HG03571 (cell line): ENCODE measurements around the gene DIP2B.
"Not testable (repeated sequence)": the region's sequence is repeated elsewhere in the genome, so short reads cannot be mapped to it uniquely, and the experiment has no call there.

Experiments
- ATAC-seq: cut with Tn5 transposase; IDR thresholded peaks from one replicate; pipeline ENCODE4 v1.9.1; 2021; ENCODE audit not compliant: unreplicated experiment

The DIP2B gene

DNA sequence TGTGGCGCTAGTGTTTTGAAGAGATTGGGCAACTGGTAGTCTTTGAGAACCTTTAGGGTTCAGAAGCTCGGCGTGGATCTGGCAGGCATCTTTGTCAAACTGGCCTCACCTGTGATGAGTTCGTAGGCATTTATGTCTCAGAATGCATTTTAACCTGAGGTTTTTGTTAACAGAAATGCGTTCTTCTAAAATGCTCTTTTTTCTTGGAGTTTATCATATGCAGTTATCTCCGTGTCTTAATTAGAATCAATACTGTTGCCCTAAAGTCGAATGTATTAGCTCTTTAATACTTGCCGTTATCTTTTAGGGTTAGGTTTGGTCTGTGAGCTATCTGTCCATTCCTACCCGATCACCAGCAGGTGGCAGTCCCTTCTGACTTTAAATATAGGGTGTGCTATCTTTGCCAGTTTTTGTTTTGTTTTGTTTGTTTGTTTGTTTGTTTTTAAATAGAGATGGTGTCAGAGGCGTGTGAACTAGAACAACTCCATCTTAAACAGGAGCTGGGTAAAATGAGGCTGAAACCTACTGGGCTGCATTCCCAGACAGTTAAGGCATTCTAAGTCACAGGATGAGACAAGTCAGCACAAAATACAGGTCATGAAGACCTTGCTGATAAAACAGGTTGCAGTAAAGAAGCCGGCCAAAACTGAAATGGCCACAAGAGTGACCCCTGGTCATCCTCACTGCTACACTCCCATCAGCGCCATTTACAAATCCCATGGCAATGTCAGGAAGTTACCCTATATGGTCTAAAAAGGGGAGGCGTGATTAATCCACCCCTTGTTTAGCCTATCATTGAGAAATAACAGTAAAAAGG lies 260.5 kb downstream of the DIP2B start:
- peak; percentile 37 for ATAC-seq

DNA sequence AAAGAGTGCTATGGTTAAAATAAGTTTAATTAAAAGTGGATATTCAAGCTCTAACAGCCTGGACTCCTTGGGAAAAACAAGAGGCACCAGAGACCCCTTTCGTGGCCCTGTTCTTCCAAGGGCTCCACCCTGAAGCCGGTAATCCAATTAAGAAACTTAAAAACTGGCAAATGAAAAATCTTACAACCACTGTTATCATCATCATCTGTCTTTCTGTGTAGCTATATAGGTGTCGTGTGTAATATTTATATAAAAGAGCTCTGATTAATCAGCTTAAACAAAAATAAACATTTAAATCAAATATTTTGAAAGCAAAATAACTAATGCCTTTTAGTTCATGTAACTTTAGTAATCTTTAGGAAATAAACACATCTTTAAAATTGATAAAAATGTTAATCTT lies 263.6 kb downstream of the DIP2B start:
- no peak for ATAC-seq

GRCh38 chr12:50768813-50769212 lies 264.0 kb downstream of the DIP2B start:
- ATAC-seq: not testable (repeated sequence)

DNA sequence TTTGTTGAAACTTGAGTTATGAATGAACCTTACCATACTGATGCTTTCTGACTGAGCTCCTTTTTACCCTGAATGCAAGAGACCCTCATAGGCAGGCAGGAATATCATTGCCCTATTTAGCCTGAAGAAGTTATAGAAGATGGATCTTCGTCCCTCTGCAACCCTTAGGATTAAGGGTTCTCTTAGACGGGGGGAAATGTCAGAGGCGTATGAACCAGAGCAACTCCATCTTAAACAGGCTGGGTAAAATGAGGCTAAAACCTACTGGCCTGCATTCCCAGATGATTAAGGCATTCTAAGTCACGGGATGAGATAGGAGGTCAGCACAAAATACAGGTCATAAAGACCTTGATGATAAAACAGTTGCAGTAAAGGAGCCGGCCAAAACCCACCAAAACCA lies 266.6 kb downstream of the DIP2B start:
- no peak for ATAC-seq

DNA sequence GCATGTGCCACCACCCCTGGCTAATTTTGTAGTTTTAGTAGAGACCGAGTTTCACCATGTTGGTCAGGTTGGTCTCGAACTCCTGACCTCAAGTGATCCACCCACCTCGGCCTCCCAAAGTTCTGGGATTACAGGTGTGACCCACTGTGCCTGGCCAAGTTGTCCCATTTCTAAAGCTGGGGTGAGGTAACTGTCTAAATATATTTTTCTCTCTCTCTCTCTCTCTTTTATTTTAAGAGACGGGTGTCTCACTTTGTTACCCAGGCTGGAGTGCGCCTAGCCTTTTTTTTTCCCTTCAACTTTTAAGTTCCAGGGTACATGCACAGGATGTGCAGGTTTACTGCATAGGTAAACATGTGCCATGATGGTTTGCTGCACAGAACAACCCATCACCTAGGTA lies 267.7 kb downstream of the DIP2B start:
- no peak for ATAC-seq

DNA sequence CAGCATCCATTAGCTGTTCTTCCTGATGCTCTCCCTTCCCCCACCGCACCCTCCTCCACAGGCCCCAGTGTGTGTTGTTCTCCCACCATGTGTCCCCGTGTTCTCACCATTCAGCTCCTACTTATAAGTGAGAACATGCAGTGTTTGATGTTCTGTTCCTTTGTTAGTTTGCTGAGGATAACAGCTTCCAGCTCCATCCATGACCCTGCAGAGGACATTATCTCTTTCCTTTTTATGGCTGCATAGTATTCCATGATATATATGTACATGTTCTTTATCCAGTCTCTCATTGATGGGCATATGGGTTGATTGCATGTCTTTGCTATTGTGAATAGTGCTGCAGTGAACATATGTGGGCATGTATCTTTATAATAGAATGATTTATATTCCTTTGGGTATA lies 268.1 kb downstream of the DIP2B start:
- no peak for ATAC-seq

GRCh38 chr12:50775251-50775650 lies 270.5 kb downstream of the DIP2B start:
- no peak for ATAC-seq

DNA sequence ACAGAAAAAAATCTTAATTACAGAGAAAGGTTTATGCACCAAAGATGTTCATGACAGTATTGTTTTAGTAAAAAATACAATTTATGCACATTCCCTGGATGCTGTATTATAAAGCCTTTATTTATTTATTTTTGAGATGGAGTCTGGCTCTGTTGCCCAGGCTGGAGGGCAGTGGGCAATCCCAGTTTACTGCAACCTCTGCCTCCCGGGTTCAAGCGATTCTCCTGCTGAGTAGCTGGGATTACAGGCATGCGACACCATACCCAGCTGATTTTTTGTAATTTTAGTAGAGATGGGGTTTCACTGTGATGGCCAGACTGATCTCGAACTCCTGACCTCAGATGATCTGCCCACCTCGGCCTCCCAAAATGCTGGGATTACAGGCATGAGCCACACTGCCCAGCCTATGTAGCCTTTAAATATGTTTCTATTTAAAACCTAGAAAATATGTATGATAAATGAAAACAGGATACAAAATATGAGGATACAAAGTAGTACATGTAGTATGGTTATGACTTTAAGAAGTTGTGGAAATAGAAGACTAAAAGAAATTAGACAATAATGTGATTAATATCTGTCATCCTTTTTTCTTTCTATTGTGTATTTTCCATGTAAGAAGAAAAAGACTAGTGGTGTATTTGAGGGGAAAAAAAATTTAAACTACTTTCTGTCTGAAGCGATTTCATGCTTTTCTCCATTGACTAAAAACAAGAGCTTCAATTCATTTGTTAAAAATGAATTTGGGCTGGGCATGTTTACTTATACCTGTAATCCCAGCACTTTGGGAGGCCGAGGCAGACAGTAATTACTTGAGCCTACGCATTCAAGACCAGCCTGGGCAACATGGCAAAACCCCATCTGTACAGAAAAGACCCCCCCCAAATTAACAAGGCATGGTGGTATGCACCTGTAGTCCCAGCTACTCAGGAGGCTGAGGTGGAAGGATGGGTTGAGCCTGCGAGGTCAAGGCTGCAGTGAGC lies 272.3 kb downstream of the DIP2B start:
- no peak for ATAC-seq

GRCh38 chr12:50778663-50779590 lies 274.1 kb downstream of the DIP2B start:
- no peak for ATAC-seq

GRCh38 chr12:50780013-50780412 lies 275.2 kb downstream of the DIP2B start:
- ATAC-seq: no peak

DNA sequence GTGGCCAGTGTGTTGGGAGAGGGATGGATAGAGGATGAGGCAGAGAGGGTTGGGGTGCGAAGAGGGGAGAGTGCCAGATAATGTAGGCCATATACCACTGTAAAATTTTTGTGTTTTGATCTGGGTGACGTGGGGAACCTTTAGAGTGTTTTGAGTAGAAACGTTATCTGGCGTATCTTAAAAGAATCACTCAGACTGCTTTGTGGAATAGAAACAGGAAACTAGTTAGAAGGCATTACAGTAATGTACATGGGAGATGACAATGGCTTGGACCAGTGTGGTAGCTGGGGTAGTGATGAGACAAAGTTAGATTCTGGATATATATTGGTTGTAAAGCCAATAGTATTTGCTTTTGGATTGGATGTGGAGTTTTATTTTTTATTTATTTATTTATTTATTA lies 279.7 kb downstream of the DIP2B start:
- no peak for ATAC-seq

GRCh38 chr12:50785406-50786001 lies 280.7 kb downstream of the DIP2B start:
- no peak for ATAC-seq

DNA sequence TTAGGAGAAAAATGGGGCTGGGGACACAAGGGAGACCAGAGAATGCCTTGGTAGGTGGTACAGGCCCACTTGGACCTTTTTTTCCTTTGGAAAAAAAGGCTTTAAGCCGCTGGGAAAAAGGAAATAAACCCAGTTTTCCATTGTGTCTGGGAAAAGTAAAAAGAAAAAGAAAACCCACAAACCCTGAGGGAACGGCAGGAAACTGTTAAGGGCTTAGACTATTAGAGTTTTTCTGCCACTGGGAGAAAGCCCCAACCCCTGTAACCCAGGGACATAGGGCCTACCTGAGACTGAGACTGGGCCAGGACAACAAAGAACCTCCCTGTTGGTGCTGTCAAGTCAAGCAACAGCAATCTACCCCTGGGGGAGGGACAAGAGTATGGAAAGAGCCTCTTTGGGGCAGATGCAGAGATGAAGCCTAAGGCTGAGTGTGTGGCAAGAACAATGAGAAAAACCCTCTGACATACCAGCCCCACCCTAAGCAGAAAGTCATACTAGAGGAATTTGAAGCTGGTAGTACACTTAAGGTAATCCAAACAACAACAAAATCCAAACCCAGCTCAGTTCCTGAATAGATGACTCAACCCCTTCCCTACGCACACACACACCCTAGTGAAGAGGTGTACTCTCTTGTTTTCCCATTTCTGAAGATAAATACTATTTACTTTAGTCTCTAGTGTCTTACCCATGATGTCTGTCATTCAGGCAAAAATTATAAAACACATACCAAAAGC lies 281.9 kb downstream of the DIP2B start:
- ATAC-seq: no peak

GRCh38 chr12:50787618-50788017 lies 282.8 kb downstream of the DIP2B start:
- ATAC-seq: no peak

DNA sequence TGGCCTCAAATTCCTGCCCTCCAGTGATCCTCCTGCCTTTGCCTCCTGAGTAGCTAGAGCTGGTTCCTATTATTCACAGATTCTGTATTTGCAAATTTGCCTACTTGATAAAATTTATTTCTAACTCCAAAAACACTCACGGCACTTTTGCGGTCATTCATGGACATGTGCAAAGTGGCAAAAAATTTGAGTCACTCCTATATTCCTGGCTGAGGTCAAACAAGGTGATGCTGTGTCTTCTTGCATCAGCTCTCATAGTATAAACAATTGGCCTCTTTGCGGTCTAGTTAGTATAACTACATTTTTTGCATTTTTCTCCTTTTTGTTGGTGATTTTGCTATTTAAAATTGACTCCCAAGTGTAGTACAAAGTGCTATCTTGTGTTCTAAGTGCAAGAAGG lies 283.8 kb downstream of the DIP2B start:
- no peak for ATAC-seq

DNA sequence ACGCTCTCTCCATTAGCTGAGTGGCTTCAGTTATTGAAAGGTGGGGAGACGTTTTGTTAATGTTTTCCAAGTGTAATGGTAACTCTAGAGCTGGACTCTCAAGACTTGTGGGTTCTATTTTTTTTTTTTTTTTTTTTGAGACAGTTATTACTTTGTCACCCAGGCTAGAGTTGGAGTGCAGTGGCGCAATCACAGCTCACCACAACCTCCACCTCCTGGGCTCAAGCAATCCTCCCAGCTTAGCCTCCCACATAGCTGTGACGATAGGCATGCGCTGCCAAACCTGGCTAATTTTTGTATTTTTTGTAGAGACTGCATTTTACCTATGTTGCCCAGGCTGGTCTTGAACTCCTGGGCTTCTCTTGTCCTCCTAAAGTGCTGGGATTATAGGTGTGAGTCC lies 285.3 kb downstream of the DIP2B start:
- ATAC-seq: no peak
